Parathyroid adenoma (tissue), 2 donors: ENCODE data around the gene DPYSL5.
A peak's percentile ranks its signal among the peaks of the same experiment; 100 is the strongest.

Experiments
- H2AFZ ChIP-seq: fragments of 300-600 bp; sonication (generic); one replicate; pipeline ENCODE4 v1.7.0; 2017; ENCODE audit warnings: antibody characterized with exemption, mild to moderate bottlenecking
- H3K27ac ChIP-seq: fragments of 300-600 bp; sonication (generic); one replicate; pipeline ENCODE4 v1.7.0; 2017
- H3K27me3 ChIP-seq: fragments of 300-600 bp; sonication (generic); one replicate; pipeline ENCODE4 v1.7.0; 2017; ENCODE audit warnings: low read length; ENCODE audit not compliant: control insufficient read depth, insufficient read depth
- H3K36me3 ChIP-seq: fragments of 300-600 bp; sonication (generic); one replicate; pipeline ENCODE4 v1.7.0; 2017; ENCODE audit warnings: low read length; ENCODE audit not compliant: control insufficient read depth, insufficient read depth
- H3K4me1 ChIP-seq: fragments of 300-600 bp; sonication (generic); one replicate; pipeline ENCODE4 v1.7.0; 2017; ENCODE audit warnings: control low read depth
- H3K4me2 ChIP-seq: fragments of 300-600 bp; sonication (generic); one replicate; pipeline ENCODE4 v1.7.0; 2017; ENCODE audit warnings: low read length
- H3K4me3 ChIP-seq: fragments of 300-600 bp; sonication (generic); one replicate; pipeline ENCODE4 v1.7.0; 2017; ENCODE audit warnings: low read depth, low read length
- H3K79me2 ChIP-seq: fragments of 300-600 bp; sonication (generic); one replicate; pipeline ENCODE4 v1.7.0; 2017; ENCODE audit warnings: control low read depth
- H3K9ac ChIP-seq: fragments of 300-600 bp; sonication (generic); one replicate; pipeline ENCODE4 v1.7.0; 2017; ENCODE audit warnings: mild to moderate bottlenecking
- H3K9me3 ChIP-seq: fragments of 300-600 bp; sonication (generic); one replicate; pipeline ENCODE4 v1.7.0; 2017; ENCODE audit warnings: low read length; ENCODE audit not compliant: control insufficient read depth
- CTCF ChIP-seq: fragments of 300-600 bp; sonication (generic); IDR thresholded peaks from one replicate; pipeline ENCODE4 v1.7.0; 2017; ENCODE audit warnings: antibody characterized with exemption, mild to moderate bottlenecking
- donor health status: primary hyperparathyroidism.

The DPYSL5 gene

DNA sequence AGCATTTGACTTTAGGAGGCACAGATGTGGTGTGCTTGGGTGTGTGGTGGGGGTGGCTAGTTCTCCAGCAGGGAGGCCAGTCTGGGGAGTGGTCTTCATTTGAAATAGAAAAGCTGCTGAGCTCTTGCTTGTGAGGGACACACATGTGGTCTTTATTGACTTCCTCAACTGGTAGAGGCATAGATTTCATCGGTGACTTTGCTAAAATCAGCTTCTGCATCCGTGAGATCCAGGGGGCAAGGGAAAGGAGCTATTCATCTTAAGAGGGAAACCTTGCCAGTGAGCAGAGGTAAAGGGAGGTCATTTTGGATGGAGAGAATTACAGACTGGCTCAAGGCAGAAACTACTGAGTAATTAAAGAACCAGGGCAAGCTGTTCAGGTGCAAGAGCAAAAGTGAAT is 127.2 kb downstream of the DPYSL5 start:
- Histone ChIP-seq H3K9me3 (no peaks in the 10 kb centered on the region), H3K79me2 (peaks cover 16% of the 10 kb centered on the region), H3K4me1 (peaks cover 36% of the 10 kb centered on the region), H3K4me3 (no peak overlapping the region), H3K36me3 (no peaks in the 10 kb centered on the region), H3K27ac (no peak overlapping the region), H3K4me2 (no peak overlapping the region), H3K27me3 (no peaks in the 10 kb centered on the region), H2AFZ (no peak overlapping the region), H3K9ac (no peak overlapping the region)
- no peak for TF ChIP-seq CTCF

GRCh38 chr2:26975656-26976055 is 127.7 kb downstream of the DPYSL5 start:
- Histone ChIP-seq H3K4me3 (no peak overlapping the region), H3K9ac (no peak overlapping the region), H3K9me3 (no peaks in the 10 kb centered on the region), H3K79me2 (peaks cover 19% of the 10 kb centered on the region), H3K36me3 (no peaks in the 10 kb centered on the region), H3K4me2 (no peak overlapping the region), H3K27me3 (no peaks in the 10 kb centered on the region), H3K4me1 (peaks cover 36% of the 10 kb centered on the region), H3K27ac (no peak overlapping the region), H2AFZ (no peak overlapping the region)
- TF ChIP-seq CTCF: no peak

DNA sequence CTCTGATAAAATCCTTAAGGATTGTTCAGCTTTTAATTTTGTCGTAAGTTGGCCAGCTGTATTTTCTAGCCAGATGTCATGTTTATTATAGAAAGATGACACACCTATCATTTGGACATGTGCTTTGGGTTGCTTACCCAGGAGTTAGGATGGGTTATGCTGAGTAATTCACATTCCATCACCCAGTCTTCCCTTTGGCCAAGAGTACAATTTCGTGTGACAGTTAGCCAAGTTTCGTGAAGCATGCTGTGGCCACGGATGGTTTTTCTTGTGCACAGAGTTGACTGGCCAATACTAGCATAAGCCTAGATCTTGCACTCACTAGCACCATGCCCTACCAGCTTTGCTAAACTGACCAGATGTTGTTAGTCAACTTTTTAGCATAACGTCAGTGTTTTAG is 128.3 kb downstream of the DPYSL5 start:
- H3K9ac ChIP-seq: no peak overlapping the region
- peaks cover 24% of the 10 kb centered on the region for H3K79me2 ChIP-seq
- peaks cover 36% of the 10 kb centered on the region for H3K4me1 ChIP-seq
- no peak overlapping the region for H3K27ac ChIP-seq
- no peak for TF ChIP-seq CTCF
- no peaks in the 10 kb centered on the region for H3K27me3 ChIP-seq
- H3K4me3 ChIP-seq: no peak overlapping the region
- no peaks in the 10 kb centered on the region for H3K36me3 ChIP-seq
- H2AFZ ChIP-seq: no peak overlapping the region
- no peaks in the 10 kb centered on the region for H3K9me3 ChIP-seq
- no peak overlapping the region for H3K4me2 ChIP-seq

GRCh38 chr2:26977012-26977411 is 129.1 kb downstream of the DPYSL5 start:
- no peaks in the 10 kb centered on the region for H3K36me3 ChIP-seq
- H3K79me2 ChIP-seq: peaks cover 30% of the 10 kb centered on the region
- H3K27me3 ChIP-seq: no peaks in the 10 kb centered on the region
- H3K4me1 ChIP-seq: peaks cover 38% of the 10 kb centered on the region
- H3K9ac ChIP-seq: no peak overlapping the region
- no peak for TF ChIP-seq CTCF
- H3K27ac ChIP-seq: peak overlapping the region; percentile 83
- no peak overlapping the region for H3K4me2 ChIP-seq
- no peak overlapping the region for H2AFZ ChIP-seq
- H3K4me3 ChIP-seq: no peak overlapping the region
- no peaks in the 10 kb centered on the region for H3K9me3 ChIP-seq

GRCh38 chr2:26978061-26978596 is 130.2 kb downstream of the DPYSL5 start:
- H3K4me3 ChIP-seq: peak overlapping the region; percentile 35
- H3K36me3 ChIP-seq: no peaks in the 10 kb centered on the region
- H3K4me2 ChIP-seq: peak overlapping the region; percentile 65
- H2AFZ ChIP-seq: no peak overlapping the region
- peaks cover 42% of the 10 kb centered on the region for H3K4me1 ChIP-seq
- no peaks in the 10 kb centered on the region for H3K9me3 ChIP-seq
- peaks cover 35% of the 10 kb centered on the region for H3K79me2 ChIP-seq
- H3K9ac ChIP-seq: no peak overlapping the region
- no peak for TF ChIP-seq CTCF
- peak overlapping the region; percentile 83 for H3K27ac ChIP-seq
- H3K27me3 ChIP-seq: no peaks in the 10 kb centered on the region
